Measurements from ENCODE around the gene USPL1.
"Not testable (repeated sequence)": the region's sequence is repeated elsewhere in the genome, so short reads cannot be mapped to it uniquely, and the experiment has no call there.

USPL1 gene

DNA sequence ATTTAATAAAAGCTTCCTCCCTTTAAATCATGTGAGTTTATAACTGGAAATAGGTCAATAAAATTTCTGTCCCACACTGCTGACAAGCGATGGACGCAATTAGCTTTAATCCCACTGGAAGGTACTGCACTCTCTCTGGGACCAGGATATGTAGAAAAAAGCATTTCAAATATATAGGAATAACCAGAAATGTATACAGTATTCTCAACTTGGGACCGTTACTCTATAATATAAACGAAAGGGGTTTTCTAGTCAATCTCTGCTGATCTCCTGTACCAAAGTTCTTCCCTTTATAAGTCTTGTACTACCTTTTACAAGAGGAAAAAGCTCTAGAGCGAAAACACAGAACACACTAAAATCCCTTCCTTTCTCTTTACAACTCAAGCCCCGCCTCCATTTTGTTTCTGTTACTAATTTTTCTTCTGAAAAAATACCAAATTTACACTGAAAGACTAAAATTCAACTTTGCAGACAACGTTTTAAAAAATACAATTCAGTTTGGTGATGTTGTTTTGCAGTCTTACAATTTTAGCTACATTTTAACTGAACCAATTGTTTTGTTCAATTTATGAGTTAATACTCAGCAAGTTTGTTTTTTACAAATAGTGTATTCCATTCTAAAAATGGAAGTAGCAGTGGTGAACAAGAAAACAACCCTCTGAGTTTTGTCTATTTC, 1.7 kb upstream of the USPL1 start:
- DNase-seq (ENCODE audit: low read depth in 2 of 3, low spot score in 2 of 3) = no peak

DNA sequence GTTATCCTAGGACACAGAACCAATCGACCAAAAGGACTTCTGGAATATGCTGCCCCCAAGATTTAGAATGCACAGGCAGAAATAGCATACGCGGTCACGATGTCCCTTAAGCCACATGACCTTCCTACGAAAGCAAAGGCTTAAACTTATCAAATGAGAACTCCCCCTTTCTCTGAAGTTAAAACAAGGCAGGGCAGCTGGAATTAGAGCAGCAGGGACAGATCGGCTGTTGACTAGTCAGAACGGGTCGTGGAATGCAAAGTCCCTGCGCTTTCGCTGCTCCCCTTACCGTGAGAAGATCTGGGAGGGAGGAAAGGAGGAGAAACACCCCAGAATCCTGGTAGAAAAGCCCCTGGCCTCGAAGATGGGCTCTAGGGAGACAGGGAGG, 799 bp upstream of the USPL1 start:
- peak in 1 of 3 experiments; percentile 35 for DNase-seq (ENCODE audit: low read depth in 2 of 3, low spot score in 2 of 3)

DNA sequence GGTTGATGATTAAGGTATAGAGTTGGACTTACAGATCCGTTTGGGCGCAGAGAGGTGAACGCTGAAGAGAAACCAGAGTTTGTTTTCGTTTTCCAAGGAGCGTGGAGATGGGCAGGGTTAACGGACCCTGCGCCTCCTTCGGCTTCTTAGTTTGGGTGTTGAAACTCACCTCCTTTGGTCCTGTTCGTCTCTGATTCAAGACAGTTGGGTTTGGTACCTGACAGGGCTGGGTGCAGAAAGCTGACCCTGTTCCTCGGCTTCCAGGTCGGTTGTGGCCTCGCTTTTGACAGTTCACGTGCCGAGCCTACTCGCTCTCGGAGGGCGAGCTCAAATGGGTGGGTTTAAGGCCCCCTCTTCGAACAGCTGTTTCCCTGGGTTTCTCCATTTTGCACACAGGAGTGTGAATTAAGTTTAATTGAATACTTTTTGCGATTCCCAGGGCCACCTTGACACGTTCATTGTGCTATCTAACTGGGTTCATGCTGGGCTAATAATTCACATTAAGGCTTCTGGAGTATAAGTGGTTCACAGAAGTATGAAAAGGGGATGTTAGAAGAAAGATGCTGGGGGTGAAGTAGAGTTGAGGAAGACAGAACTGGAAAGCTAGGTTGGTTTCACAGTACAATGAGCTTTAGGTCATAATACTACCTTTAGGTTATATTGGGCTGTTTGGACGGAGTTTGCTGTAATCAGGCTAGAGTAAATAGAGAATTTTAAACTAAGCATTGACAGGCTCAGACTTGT, 638 bp downstream of the USPL1 start:
- peak in 1 of 3 experiments; percentile 5 for DNase-seq (ENCODE audit: low read depth in 2 of 3, low spot score in 2 of 3)

DNA sequence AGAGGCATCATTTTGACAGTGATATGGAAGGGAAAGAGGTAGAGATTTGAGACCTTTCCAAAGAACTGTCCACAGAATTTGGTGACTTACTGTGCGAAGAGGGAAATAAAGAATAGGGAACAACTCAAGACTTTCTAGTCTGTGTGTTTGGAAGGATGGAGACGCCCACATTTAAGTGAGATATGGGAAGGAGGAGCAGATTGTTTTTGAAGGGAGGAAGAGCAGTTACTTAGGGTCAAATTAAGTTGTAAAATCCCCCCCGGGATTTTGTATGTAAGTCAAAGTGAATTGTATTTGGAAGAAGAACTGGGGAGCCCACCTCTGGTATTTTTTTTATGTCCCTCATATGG, 1.2 kb downstream of the USPL1 start:
- DNase-seq (ENCODE audit: low read depth in 2 of 3, low spot score in 2 of 3) = no peak

DNA sequence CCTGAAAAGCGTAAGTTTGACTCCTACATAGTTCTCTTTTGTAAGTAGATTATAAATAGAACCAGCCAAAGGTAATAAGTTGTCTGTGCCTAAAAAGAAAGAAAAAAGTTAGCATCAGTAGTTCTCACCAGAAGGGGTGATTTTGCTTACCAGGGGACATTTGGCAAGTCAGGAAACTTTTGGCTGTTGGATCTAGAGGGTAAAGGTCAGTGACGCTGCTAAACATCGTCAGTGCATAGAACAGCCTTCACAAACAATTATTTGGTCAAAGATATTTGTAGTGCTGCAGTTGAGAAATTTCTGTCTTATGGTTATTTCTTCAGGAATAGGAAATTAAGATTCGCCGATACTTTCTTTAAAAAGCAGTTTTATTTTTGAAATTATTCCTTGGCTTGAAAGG, 2.0 kb downstream of the USPL1 start:
- no peak for DNase-seq (ENCODE audit: low read depth in 2 of 3, low spot score in 2 of 3)

DNA sequence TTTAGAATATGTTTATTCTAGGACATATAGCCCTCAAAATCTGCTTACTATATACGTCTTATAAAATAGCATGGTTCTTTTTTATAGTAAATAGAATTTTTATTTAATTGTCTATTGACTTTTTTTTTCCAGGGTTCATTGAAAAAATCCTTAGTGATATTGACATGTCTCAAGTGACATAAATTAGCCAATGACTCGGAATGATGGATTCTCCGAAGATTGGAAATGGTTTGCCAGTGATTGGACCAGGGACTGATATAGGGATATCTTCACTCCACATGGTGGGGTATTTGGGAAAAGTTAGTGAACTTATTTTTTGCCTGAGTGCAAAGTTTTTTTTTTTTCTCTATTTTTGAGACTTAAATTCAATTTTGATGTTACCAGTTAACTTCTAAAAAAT, 3.2 kb downstream of the USPL1 start:
- DNase-seq (ENCODE audit: low read depth in 2 of 3, low spot score in 2 of 3) = no peak

DNA sequence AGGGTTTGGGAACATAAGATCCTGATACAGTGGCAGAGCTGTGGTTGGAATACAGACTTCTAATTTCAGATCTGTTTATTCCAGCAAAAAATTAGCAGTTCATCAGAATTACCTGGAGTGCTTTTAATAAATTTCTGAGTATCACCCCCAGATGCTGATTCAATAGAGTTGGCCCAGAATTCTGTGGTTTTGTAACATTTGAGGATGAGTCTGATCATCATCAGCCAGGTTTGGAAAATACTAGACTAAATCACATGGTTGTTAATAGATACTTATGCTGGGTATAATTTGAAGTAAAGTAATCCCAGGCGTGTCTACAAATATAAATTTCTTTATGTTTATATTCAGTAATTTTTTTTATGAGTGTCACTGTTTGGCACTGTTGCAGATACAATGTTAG, 4.8 kb downstream of the USPL1 start:
- DNase-seq (ENCODE audit: low read depth in 2 of 3, low spot score in 2 of 3) = no peak

DNA sequence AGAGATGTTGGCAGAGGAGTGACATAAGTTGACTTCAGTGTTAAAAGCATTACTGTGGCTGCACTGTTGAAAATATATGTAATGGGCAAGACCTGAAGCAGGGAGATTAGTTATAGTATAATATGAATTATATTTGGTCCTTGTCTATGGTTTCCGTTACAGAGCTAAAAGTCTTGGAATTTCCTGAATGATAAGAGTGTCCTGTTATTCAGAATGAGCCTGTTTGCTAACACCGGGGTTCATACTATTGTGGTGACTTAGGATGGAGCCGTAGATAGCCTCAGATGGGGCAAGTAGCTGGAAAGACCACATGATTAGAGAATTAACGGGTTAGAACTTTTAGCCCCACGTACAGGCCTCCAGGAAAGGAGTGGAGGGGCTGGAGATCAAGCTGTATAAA, 5.7 kb downstream of the USPL1 start:
- DNase-seq (ENCODE audit: low read depth in 2 of 3, low spot score in 2 of 3) = no peak

DNA sequence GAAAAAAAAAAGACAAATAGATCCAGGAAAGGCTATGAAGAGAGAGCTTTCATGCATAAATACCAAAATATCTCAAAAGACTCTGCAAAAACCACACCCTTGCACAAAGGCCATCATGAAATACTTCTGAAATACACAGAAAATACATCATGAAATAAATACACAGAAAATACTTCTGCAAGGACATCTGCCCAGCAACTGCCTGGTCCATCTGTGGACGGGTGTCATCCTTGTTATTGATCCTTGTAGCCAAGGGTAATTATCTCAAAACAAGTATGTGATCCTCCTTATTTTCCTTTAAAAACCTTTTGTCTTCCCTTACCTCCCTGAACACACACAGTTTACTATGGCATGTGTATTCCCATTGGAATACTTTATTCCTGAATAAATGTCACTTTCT, 6.9 kb downstream of the USPL1 start:
- no peak for DNase-seq (ENCODE audit: low read depth in 2 of 3, low spot score in 2 of 3)

DNA sequence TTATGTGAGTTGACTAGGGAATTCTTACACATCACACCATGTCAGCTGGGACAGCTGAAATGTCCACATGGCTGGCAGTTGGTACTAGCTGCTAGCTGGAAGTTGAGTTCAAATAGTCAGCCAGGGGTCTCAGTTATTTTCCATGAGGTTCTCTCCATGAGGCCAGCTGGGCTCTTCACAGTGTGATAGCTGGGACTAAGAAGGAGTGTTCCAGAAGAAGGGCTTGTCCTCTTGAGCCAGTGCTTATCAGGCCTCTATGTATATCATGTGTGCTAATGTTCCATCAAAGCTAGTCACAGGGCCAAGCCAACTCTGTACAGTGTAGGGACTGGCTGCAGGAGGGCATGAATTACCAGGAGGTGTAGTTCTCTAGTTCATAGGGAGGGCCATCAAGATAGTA, 11.8 kb downstream of the USPL1 start:
- DNase-seq (ENCODE audit: low read depth in 2 of 3, low spot score in 2 of 3) = no peak

DNA sequence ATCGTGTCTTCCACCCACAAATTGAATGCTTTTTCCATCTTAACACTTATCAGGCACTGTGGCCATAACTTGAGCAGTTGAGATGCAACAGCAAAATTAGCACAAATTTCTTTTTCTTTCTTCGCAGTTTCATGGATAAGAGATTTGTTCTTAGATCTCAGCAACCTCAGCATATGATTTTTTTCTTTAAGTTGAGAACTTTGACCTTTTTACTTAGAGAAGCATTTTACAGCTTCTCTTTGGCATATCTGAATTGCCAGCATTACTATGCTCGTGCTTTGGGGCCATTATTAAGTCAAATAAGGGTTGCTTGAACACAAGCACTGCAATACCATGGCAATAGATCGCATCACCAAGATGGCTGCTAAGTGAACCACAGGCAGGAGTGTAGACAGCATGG, 16.1 kb downstream of the USPL1 start:
- DNase-seq (ENCODE audit: low read depth in 2 of 3, low spot score in 2 of 3) = no peak

DNA sequence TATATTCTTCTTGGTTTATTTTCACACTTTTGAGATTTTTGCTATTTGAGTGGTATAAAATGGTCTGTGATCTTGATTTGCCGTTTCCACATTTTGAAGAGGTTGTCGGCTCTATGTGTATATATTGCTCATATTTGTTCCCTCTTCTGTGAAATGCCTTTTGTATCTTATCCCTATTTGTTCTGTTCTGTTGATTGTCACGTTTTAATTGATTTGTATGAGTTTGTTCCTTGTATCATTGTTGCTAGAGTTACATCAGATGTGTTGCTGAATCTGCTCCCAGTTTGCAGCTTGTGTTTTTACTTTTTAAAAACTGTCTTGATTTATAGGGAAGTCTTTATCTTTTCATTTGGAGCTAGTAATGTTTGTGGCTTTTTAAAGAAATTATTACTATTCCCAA, 17.1 kb downstream of the USPL1 start:
- no peak for DNase-seq (ENCODE audit: low read depth in 2 of 3, low spot score in 2 of 3)

DNA sequence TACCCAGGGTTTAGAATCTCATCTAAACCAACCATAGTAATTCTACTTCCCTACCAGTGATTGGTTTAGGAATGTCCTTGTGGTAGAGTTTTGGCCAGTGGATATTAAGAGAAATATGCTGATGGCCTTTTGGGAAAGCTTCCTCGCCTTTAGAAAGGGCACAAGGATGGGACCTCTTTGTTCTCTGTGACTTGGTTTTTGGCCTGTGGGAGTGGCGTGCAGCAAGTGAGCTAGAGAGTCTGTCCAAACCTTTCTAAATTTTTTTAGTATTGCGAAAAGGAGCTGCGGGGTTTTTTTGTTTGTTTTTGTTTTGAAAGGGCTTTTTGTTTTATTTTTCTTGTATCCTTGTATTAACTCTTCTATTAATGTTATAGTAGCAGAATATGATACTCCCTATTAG, 20.6 kb downstream of the USPL1 start:
- no peak for DNase-seq (ENCODE audit: low read depth in 2 of 3, low spot score in 2 of 3)

DNA sequence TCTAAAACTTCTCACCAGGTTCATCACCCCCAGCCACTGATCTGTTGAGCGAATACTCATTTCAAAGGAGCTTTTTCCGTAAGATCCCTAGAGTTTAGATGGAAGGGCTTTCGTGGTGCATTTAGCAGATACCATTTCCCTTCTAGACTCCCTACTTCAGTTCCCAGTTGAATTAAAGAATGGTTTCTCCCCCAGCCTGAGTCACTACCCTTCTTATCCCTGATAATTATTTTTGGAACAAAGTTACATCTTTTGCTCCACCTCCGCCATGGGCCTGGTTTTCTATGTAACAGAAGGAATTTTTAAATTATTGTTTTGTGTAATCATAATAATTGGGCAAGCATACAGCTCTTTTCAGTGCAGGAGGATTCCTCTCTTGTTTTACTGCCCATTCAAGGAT, 22.0 kb downstream of the USPL1 start:
- DNase-seq (ENCODE audit: low read depth in 2 of 3, low spot score in 2 of 3) = no peak

DNA sequence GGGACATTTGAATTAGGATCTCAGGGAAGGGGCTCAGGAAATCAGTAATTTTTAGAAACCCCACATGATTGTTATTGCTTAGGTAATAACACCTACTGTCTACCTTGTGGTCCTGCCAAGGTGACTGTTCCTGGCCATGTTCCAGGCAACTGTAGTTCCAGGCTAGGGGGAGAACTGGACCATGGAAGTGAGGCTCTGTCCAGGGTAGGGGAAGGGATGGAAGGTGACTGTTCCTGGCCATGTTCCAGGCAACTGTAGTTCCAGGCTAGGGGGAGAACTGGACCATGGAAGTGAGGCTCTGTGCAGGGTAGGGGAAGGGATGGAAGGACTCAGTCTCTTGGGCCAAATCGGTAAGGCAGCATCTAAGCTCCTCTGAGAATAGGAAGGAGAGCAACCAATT, 23.5 kb downstream of the USPL1 start:
- not testable (repeated sequence) for DNase-seq (ENCODE audit: low read depth in 2 of 3, low spot score in 2 of 3)

DNA sequence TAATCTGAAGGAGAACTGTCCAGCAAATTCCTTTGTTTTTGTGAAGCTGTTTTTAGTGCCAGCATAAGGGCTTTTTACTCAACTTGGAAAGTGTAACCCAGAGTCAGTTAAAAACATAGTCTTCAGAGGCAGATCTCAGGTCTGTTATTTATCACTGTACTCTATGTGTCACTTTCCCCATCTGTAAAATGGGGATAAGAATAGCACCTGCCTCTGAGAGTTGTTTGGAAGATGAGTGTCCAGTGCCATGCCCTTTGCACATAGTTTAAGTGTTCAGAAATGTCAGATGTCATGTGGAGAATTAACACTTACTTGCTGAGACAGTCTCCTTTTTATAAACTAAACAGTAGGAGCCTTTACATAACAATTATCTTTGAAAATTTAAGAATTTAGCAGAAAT, 27.9 kb downstream of the USPL1 start:
- DNase-seq (ENCODE audit: low read depth in 2 of 3, low spot score in 2 of 3) = no peak

DNA sequence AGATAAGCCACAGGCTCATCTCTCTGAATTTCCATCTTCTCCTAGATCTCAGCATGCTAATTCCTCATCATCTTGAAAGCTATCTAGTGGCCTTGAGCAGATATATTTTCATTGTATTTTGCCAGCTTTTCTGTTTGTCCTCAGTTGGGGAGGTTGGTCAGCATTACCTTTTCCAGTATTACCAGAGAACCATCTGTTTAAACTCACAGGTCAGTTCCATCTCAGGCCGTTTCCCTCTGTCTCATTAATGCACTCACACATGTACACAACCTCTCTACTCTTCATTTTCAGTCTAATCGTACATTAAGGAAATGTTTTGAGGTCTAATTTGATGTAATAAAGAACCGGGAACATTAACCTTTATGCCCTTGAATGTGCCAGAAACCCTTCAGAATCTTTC, 29.7 kb downstream of the USPL1 start:
- DNase-seq (ENCODE audit: low read depth in 2 of 3, low spot score in 2 of 3) = no peak

DNA sequence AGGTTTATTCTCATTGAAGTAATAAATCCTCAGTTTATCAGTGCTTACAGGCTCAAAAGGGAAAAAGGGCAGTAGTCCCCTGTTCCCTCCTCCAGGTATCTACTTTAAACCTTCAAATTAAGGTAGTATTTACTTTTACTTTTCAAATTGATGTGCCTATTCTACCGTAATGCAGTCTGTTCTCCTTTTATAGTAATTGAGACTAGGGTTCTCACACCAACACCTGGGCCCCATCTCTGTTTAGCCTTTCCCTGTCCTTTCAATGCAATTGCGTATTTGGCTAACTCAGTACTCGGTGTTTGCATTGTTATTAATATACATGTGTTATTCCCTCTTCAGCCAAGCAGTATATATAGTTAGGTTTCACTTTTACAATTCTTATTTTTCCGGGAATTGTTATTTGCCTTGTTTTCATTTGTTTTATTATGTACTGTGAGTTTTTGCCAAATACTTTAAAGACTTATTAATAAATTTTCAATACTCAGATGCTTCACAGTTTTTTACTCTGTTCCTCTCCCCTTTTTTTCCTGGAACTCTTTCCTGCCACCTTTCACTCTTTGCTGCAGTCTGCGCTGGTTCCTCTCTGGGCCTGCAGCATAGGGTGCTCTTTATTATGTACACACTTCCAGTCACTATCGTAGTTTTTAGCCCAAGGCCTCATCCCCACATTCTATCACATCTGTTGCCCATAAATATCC, 30.3 kb downstream of the USPL1 start:
- no peak for DNase-seq (ENCODE audit: low read depth in 2 of 3, low spot score in 2 of 3)

DNA sequence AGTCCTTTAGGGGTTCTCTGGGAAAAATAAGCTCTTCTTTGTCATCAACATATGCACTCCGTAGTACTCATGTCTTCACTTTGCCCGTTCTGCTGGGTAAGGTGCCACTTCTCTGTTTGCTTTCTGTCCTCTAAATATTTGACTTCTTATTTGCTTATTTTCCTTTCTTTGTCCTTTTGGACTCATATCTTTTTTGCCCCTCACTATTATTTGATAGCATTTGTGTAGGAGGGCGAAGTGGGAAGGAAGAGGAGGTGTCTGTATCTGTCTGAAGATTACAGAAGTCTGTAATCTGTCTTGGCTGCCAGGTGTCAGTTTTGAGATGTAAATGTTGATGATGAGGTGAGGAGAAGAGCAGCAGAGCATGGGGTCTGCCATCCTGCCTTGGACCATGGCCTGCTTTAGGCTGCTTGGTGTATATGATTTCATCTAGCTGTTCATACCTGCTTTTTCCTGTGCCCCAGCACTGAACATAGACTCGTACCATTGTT, 30.8 kb downstream of the USPL1 start:
- no peak for DNase-seq (ENCODE audit: low read depth in 2 of 3, low spot score in 2 of 3)

DNA sequence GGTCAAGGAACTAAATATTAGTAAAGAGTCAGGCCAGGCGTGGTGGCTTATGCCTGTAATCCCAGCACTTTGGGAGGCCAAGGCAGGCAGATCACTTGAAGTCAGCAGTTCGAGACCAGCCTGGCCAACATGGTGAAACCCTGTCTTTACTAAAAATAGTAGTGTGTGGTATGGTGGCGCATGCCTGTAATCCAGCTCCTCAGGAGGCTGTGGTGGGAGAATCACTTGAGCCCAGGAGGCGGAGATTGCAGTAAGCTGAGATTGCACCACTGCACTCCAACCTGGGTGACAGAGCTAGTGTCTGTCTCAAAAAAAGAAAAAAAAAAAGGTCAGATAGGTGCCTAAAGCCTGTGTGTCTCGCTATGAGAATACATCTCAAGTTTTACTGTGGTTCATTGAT, 33.9 kb downstream of the USPL1 start:
- DNase-seq (ENCODE audit: low read depth in 2 of 3, low spot score in 2 of 3) = not testable (repeated sequence)

DNA sequence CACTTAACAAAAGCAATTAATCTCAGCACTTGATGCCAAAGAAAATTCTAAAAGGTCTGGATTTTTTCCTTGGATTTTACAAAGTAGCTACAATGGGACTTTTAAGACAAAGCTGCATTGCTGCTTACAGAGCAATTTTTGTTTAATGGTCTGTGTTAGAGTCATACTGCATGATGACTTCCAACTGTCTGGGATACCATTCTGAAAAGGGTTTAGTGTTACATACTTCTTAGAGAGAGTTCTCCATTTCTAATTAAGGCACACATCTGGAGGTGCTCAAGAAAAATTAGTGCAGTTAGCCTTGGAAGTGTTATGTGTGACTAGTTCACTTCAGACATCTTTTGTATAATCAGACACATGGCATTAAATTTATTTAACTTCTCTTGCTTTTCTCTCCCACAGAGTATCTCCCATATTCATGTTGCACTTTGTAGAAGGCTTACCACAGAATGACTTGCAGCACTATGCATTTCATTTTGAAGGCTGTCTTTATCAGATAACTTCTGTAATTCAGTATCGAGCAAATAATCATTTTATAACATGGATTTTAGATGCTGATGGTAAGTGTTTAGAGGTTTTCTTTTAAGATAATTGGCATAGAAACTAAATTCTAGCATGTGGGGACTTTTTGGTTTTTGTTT, 35.1 kb downstream of the USPL1 start:
- no peak for DNase-seq (ENCODE audit: low read depth in 2 of 3, low spot score in 2 of 3)

DNA sequence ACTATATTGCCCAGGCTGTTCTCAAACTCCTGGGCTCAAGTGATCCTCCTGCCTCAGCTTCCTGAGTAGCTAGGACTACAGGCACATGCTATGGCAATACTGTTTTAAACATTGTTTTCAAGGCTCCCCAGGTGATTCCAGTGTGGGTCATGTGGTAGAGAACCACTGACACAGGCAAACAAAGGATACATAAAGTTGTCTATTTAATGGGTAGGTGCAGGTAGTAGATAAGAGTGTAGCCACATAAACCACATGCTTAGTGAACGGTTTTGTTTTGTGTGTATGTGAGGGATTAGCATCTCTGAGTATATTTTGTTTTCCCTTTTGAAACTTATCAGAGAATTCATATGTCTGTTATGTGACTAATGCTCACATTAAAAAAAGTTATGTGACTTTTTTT, 36.7 kb downstream of the USPL1 start:
- no peak for DNase-seq (ENCODE audit: low read depth in 2 of 3, low spot score in 2 of 3)

All from activated CD8-positive, alpha-beta memory T cell treated with anti-CD3 and anti-CD28 coated beads for 48 hours (primary cell).